GM19240 (cell line): ENCODE measurements around the gene TMEM235.
A peak's percentile ranks its signal among the peaks of the same experiment; 100 is the strongest.

Experiments
- DNase-seq: peaks from one replicate; pipeline ENCODE4 v3.0.0; 2011; ENCODE audit warnings: low spot score; ENCODE audit not compliant: insufficient read length

Gene TMEM235

GRCh38 chr17:78253946-78254672 lies 22.7 kb downstream of the TMEM235 start:
- DNase-seq: peak; percentile 67

- no peak for DNase-seq
Measured at GRCh38 chr17:78255029-78255656, 23.7 kb downstream of the TMEM235 start.

DNA sequence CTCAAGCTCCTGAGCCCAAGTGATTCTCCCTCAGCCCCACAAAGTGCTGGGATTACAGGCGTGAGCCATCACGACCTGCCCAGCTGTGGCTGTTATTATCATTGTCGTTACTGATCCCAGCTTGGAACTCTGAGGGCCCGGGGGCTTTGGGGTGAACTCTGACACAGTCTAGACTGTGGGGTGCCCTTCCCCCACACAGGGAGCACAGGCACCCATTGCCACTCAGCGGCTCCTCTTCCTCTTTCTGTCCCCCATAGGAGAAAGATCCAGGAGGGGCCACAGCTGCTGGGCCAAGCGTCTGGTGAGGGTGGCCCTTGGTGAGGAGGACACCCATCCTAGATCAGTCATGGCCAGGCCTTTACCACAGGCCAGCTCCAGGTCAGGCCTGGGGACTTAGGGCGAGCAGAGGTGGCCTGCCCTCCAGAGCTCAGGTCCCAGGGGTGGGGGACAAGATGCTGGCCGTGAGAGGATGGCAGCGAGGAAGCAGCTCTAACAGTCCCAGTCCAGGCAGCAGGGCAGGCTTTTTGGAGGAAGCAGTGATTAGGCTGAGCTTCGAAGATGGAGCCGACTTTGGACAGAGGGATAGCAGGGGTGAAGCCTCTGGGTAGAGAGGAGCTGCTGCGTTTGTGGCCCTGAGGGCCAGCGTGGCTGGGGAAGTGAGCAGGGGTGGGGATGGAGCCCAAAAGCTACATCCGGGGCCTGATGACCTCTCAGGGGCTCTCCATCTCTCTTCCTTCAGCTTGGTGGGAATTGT lies 24.7 kb downstream of the TMEM235 start:
- DNase-seq: no peak

- no peak for DNase-seq
Measured at GRCh38 chr17:78256707-78257591, 25.5 kb downstream of the TMEM235 start.

DNA sequence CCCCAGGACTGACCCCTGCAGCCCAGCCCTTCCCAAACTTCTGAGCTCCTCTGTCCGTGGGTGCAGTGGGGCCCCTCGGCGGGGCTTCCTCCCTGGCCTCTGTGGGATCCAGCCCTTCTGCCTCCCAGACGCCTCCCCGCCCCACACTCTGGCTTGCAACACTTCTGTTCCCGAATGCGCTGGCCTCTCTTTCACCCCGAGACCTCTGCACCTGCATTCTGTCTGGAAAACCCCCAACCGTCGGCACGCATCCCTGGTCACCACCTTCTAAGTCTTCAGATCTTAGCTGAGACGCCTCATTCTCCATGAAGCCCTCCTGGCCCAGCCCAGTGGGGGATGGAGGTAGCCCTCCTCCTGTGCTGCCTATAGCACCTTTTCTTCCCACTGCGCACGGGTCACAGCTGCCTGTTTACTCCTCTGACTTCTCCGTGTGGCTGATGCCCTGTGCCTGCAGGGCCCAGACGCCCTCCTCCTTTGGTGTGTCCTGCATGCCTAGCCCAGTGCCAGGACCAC lies 26.4 kb downstream of the TMEM235 start:
- DNase-seq: no peak

- no peak for DNase-seq
Measured at GRCh38 chr17:78258323-78259191, 27.1 kb downstream of the TMEM235 start.

DNA sequence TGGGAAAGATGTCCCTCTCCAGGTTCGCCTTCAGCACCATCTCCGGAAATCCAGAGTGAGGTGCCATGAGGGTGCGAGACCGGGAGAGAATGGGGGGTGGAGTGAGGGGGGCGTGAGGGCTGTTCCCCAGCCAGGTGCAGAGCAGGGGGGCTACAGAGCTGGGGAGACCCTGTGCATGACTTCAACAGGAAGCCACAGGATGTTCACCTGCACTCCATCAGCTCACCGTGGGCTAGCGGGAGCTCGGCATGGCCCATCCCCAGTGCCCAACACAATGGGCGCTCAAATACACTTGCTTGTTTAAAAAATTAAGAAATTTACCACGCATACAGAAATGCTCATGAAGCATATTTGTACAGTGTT lies 27.7 kb downstream of the TMEM235 start:
- no peak for DNase-seq

GRCh38 chr17:78263063-78263735 lies 31.8 kb downstream of the TMEM235 start:
- DNase-seq: no peak

GRCh38 chr17:78263736-78264340 lies 32.4 kb downstream of the TMEM235 start:
- DNase-seq: no peak

DNA sequence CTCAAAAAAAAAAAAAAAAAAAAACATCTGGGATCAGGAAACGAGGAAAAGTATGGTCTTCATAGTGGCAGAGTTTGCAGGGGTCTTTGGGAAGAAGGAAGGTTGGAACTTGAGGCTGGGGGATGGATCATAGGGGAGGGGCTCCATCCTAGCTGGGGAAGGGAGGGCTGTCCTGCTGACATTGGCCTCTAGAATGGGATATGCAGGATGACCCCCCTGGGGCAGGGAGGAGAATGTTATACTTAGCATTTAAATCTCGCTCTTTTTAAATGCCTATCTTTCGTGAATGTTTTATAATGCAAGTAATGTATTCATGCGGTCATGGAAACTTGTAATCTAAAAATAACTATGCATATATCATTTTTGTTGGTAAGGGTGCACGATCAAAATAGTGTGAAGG lies 33.2 kb downstream of the TMEM235 start:
- DNase-seq: no peak

GRCh38 chr17:78265121-78265520 lies 33.7 kb downstream of the TMEM235 start:
- no peak for DNase-seq

- no peak for DNase-seq
Measured at GRCh38 chr17:78266231-78266631, 34.8 kb downstream of the TMEM235 start.

DNA sequence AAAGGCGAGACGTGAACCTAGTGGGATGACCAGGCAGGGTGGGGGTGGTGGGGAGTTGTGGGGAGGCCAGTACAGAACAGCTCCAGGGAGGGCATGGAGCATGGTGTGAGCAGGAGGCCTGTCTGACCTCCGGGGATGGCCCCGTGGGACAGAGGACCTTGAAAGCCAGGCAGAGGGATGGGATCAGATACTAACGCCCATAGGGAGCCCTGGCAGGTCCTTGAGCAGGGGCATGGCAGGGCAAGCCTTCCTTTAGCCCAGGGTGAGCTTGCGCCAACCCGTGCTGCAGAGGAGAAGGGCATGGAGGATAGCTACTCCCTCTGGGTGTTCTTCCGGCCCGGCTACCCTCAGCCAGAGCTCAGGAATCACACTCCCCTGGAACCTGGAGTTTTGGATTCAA lies 35.3 kb downstream of the TMEM235 start:
- DNase-seq: no peak

- DNase-seq: no peak
Measured at GRCh38 chr17:78267253-78268073, 36.0 kb downstream of the TMEM235 start.

- DNase-seq: no peak
Measured at GRCh38 chr17:78268191-78268874, 36.9 kb downstream of the TMEM235 start.

GRCh38 chr17:78268951-78269905 lies 37.8 kb downstream of the TMEM235 start:
- no peak for DNase-seq

- DNase-seq: no peak
Measured at GRCh38 chr17:78269955-78270381, 38.5 kb downstream of the TMEM235 start.
